Astrocyte of the cerebellum (primary cell): ENCODE measurements around the gene ARHGAP26.
"Not testable (repeated sequence)": the region's sequence is repeated elsewhere in the genome, so short reads cannot be mapped to it uniquely, and the experiment has no call there.

Experiments
- DNase-seq: peaks from one replicate; pipeline ENCODE4 v3.0.0-alpha.2; 2011; ENCODE audit warnings: low read depth
- H3K4me3 ChIP-seq: 2 replicates; pipeline ENCODE4 v1.5.1; 2011; ENCODE audit warnings: mild to moderate bottlenecking, low read depth, low read length, moderate library complexity
- in situ Hi-C: cut with HindIII; loops from 2 replicates; pipeline ENCODE4 v1.10.0; 2017; ENCODE audit warnings: low sequenced_read_pairs
- TF ChIP-seq, protein P1 (sequence below): IDR thresholded peaks from 2 replicates; pipeline ENCODE4 v1.5.1; 2012; ENCODE audit warnings: low read length, low read depth, moderate library complexity, mild to moderate bottlenecking; ENCODE audit errors: missing control alignments

Gene ARHGAP26

DNA sequence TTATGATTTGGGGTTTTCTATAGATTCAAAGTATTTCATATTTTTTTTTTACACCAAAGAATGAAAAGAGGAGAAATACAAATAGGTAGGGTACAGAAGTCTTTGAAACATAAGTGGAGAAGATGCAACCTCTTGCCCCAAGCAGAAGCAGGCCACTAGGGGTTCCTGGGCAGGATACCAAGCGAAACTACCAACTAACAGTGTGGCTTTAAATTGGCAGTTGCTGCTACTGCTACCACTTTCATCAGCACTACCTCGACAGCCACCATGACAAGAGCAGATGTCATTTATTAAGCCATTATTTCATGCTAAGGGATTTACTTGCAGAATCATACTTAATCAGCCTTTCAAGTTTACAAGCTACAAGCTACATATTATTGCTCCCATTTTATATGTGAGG lies 345.2 kb downstream of the ARHGAP26 start:
- no peak for DNase-seq
- in situ Hi-C loops = no loop called here
- TF ChIP-seq, protein P1, sequence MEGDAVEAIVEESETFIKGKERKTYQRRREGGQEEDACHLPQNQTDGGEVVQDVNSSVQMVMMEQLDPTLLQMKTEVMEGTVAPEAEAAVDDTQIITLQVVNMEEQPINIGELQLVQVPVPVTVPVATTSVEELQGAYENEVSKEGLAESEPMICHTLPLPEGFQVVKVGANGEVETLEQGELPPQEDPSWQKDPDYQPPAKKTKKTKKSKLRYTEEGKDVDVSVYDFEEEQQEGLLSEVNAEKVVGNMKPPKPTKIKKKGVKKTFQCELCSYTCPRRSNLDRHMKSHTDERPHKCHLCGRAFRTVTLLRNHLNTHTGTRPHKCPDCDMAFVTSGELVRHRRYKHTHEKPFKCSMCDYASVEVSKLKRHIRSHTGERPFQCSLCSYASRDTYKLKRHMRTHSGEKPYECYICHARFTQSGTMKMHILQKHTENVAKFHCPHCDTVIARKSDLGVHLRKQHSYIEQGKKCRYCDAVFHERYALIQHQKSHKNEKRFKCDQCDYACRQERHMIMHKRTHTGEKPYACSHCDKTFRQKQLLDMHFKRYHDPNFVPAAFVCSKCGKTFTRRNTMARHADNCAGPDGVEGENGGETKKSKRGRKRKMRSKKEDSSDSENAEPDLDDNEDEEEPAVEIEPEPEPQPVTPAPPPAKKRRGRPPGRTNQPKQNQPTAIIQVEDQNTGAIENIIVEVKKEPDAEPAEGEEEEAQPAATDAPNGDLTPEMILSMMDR = no peak
- H3K4me3 ChIP-seq = no peak overlapping the region

DNA sequence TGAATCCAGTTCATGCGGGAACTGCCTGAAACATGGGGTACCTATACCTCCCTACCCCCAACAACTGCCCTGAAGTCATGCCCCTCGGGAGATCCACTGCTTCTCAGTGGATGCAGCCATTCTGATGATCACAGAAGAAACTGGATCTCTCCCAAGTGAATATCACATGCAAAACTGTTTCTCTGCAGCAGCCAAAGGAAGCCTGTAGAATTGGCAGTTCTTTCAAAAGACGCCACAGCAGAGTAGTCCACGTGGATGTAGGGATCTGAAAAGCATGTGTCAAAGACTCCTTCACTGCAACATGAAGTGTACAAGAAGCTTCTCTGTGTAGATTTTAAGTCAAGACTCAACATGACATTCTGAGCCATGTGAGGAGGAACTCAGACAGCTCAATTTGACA lies 346.6 kb downstream of the ARHGAP26 start:
- in situ Hi-C loops = no loop called here
- TF ChIP-seq, protein P1 = no peak

GRCh38 chr5:143117821-143118220 lies 347.6 kb downstream of the ARHGAP26 start:
- DNase-seq = no peak
- in situ Hi-C loops = no loop called here
- TF ChIP-seq, protein P1 = no peak
- no peak overlapping the region for H3K4me3 ChIP-seq

More for the DNA sequence above, 346.6 kb downstream of the ARHGAP26 start:
- no peak for DNase-seq
- H3K4me3 ChIP-seq = no peak overlapping the region

GRCh38 chr5:143118222-143118621 lies 348.0 kb downstream of the ARHGAP26 start:
- DNase-seq = no peak
- TF ChIP-seq, protein P1 = no peak
- in situ Hi-C loops = no loop called here
- no peak overlapping the region for H3K4me3 ChIP-seq

DNA sequence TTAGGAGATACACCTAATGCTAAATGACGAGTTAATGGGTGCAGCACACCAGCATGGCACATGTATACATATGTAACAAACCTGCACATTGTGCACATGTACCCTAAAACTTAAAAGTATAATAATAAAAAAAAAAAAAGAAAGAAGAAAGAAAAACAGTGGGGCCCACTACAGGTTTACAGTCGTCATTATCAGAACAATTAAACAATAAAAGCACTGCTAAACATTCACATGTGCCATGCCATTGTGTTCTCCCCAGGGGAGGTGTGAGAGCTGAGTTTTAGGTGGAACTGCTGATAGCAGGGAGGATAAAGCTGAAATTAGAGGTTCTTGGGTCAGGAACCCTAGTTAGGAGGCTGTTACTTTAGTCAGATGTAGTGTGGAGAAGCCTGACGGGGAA lies 348.6 kb downstream of the ARHGAP26 start:
- in situ Hi-C loops, DNase-seq, H3K4me3 ChIP-seq: not testable (repeated sequence)

DNA sequence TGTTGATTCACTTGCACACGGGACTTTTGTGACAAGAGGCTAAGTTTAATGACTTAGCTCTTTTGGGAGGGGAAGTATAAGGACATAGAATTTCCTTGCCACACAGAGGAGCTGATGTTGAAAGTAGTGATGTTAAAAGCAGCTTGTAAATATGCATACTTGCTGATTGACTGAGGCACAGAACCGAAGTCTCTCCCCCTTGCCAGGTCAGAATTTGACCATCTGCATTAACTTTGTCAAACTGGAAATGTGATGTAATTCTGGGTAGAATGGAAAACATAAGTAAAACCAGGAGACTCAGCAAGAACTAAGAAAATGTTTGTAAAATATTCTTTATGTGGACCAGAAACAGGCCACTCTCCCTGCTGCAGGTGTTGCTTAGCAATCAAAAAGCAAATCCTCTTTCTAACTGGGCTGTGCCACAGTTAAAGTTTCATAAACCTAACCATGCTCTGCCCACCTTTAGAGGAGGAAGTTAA lies 349.2 kb downstream of the ARHGAP26 start:
- TF ChIP-seq, protein P1 = no peak
- no peak for DNase-seq
- in situ Hi-C loops = no loop called here
- H3K4me3 ChIP-seq = no peak overlapping the region

DNA sequence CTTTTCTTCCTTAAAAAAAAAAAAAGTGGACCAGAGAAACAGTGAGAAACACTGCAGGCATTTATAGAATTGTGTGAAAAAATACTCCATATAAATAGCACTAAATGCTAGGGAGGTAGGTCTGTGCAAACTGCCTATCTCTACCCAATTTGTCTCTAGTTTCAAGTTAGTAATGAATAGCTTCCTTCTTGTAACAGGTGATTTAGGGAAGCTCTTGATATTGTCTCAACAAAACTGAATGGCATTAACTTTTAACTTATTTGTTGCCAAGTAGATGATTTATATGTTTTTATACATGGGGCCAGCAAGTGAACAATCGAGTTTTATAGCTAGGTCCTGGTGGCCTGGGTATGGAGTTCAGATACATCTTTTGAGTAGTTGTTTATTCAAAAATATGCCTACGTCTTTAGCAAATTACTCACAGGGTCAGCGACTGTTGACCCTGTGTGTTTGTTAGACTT lies 349.7 kb downstream of the ARHGAP26 start:
- no peak for DNase-seq
- TF ChIP-seq, protein P1 = no peak
- in situ Hi-C loops = no loop called here
- H3K4me3 ChIP-seq = no peak overlapping the region
